GM23338 (cell line): ENCODE data around the gene GPR142. TPM values are rescaled to one million over a fixed set of nuclear protein-coding genes. Genes with fewer than 3 reads are reported as not detected.

Experiments
- ATAC-seq: fragments of 200-7000 bp; cut with Tn5 transposase; 3 replicates; pipeline ENCODE4 v1.9.1; 2020
- DNase-seq: peaks from one replicate; pipeline ENCODE4 v3.0.0-alpha.2; 2015; ENCODE audit warnings: low spot score
- H2AFZ ChIP-seq: fragments of 200-600 bp; sonication (generic); 2 replicates; pipeline ENCODE4 v1.8.0; 2016; ENCODE audit warnings: antibody characterized with exemption, mild to moderate bottlenecking, moderate library complexity
- H3F3A ChIP-seq: fragments of 200-600 bp; sonication (generic); replicated peaks from 2 replicates; pipeline ENCODE4 v1.8.0; 2017; ENCODE audit warnings: antibody characterized with exemption, mixed run types, low read depth
- H3K27ac ChIP-seq: fragments of 200-600 bp; sonication (generic); 2 replicates; pipeline ENCODE4 v1.6.1; 2016; ENCODE audit warnings: low read depth
- H3K27me3 ChIP-seq: fragments of 200-600 bp; sonication (generic); 2 replicates; pipeline ENCODE4 v1.8.0; 2016; ENCODE audit warnings: mild to moderate bottlenecking, mixed run types, moderate library complexity; ENCODE audit not compliant: insufficient read depth
- H3K36me3 ChIP-seq: fragments of 200-600 bp; sonication (generic); 2 replicates; pipeline ENCODE4 v1.8.0; 2016; ENCODE audit warnings: mild to moderate bottlenecking; ENCODE audit not compliant: insufficient read depth
- H3K4me1 ChIP-seq: fragments of 200-600 bp; sonication (generic); 2 replicates; pipeline ENCODE4 v1.8.0; 2016; ENCODE audit warnings: mild to moderate bottlenecking, moderate library complexity; ENCODE audit not compliant: insufficient read depth
- H3K4me2 ChIP-seq: fragments of 200-600 bp; sonication (generic); 2 replicates; pipeline ENCODE4 v1.7.1; 2017; ENCODE audit warnings: mixed run types
- H3K4me3 ChIP-seq: fragments of 200-600 bp; sonication (generic); 2 replicates; pipeline ENCODE4 v1.6.1; 2016; ENCODE audit warnings: mixed run types
- H3K79me2 ChIP-seq: fragments of 200-600 bp; sonication (generic); replicated peaks from 2 replicates; pipeline ENCODE4 v1.8.0; 2017; ENCODE audit warnings: mild to moderate bottlenecking; ENCODE audit not compliant: insufficient read depth
- H3K9me2 ChIP-seq: fragments of 200-600 bp; sonication (generic); 2 replicates; pipeline ENCODE4 v1.8.0; 2017; ENCODE audit not compliant: insufficient read depth
- H4K20me1 ChIP-seq: fragments of 200-600 bp; sonication (generic); replicated peaks from 2 replicates; pipeline ENCODE4 v1.8.0; 2017; ENCODE audit warnings: mild to moderate bottlenecking; ENCODE audit not compliant: insufficient read depth
- H3K27ac Mint-ChIP-seq: 2 replicates; pipeline ENCODE4 v1.8.0; 2020; ENCODE audit warnings: inconsistent platforms, mild to moderate bottlenecking, moderate library complexity, mixed read lengths
- H3K27me3 Mint-ChIP-seq: 3 replicates; pipeline ENCODE4 v1.8.0; 2022; ENCODE audit warnings: low read depth, mild to moderate bottlenecking, moderate library complexity, mixed read lengths, inconsistent platforms; ENCODE audit not compliant: insufficient read depth, poor library complexity
- H3K36me3 Mint-ChIP-seq: 3 replicates; pipeline ENCODE4 v1.8.0; 2021; ENCODE audit warnings: low read depth, mild to moderate bottlenecking, inconsistent platforms, moderate library complexity, mixed read lengths
- H3K4me1 Mint-ChIP-seq: 3 replicates; pipeline ENCODE4 v1.8.0; 2020; ENCODE audit warnings: mild to moderate bottlenecking, inconsistent platforms, mixed read lengths
- H3K4me3 Mint-ChIP-seq: 3 replicates; pipeline ENCODE4 v1.8.0; 2021; ENCODE audit warnings: moderate library complexity, mild to moderate bottlenecking, inconsistent platforms, mixed read lengths
- H3K9me3 Mint-ChIP-seq: 3 replicates; pipeline ENCODE4 v1.8.0; 2020; ENCODE audit warnings: moderate library complexity, mild to moderate bottlenecking, inconsistent platforms, mixed read lengths
- CREB1 ChIP-seq: fragments of 250-450 bp; sonication (Bioruptor Pico); IDR thresholded peaks from 2 replicates; pipeline ENCODE4 v1.5.0; 2020; ENCODE audit warnings: low read depth, mild to moderate bottlenecking, moderate library complexity
- CTCF ChIP-seq, 2 experiments: fragments of 200-600 bp in 1 of 2; sonication (generic) in 1 of 2; conservative IDR thresholded peaks; 2 replicates each; pipeline versions ENCODE4 v1.5.1 to v1.6.1; 2016 to 2017; ENCODE audit warnings: antibody characterized with exemption in 2 of 2, low read depth in 2 of 2, mild to moderate bottlenecking in 2 of 2, moderate library complexity in 1 of 2
- EZH2phosphoT487 ChIP-seq: fragments of 200-600 bp; sonication (generic); IDR thresholded peaks from one replicate; pipeline ENCODE4 v1.8.1; 2018; ENCODE audit warnings: antibody characterized with exemption; ENCODE audit not compliant: unreplicated experiment
- JUNB ChIP-seq: IDR thresholded peaks from one replicate; pipeline ENCODE4 v1.6.1; 2016; ENCODE audit warnings: antibody characterized with exemption; ENCODE audit not compliant: unreplicated experiment
- NANOG ChIP-seq: IDR thresholded peaks from 2 replicates; pipeline ENCODE4 v1.6.1; 2016; ENCODE audit warnings: antibody characterized with exemption, borderline replicate concordance
- POLR2AphosphoS5 ChIP-seq: IDR thresholded peaks from 2 replicates; pipeline ENCODE4 v1.6.1; 2016; ENCODE audit warnings: antibody characterized with exemption, low read depth
- REST ChIP-seq: IDR thresholded peaks from one replicate; pipeline ENCODE4 v1.6.1; 2018; ENCODE audit warnings: antibody characterized with exemption; ENCODE audit not compliant: unreplicated experiment
- STAT1 ChIP-seq: IDR thresholded peaks from one replicate; pipeline ENCODE4 v1.6.1; 2016; ENCODE audit warnings: antibody characterized with exemption; ENCODE audit not compliant: unreplicated experiment
- ZNF114 ChIP-seq: fragments of 250-450 bp; sonication (Bioruptor Pico); IDR thresholded peaks from 2 replicates; pipeline ENCODE4 v1.5.0; 2020; ENCODE audit warnings: mild to moderate bottlenecking, moderate library complexity
- ZNF331 ChIP-seq: fragments of 250-450 bp; sonication (Bioruptor Pico); IDR thresholded peaks from 2 replicates; pipeline ENCODE4 v1.5.0; 2020; ENCODE audit warnings: low read depth, mild to moderate bottlenecking, moderate library complexity
- polyA plus RNA-seq: library from polyadenylated mRNA; unstranded; fragments of >200 nt; fragmentation: Nextera tagmentation; extraction: Ambion mirVana; gene quantifications from 2 replicates; pipeline ENCODE4 v1.2.1, GENCODE V29; 2016
- total RNA-seq: library from RNA; depleted of rRNA; stranded (reverse); fragments of >200 nt; shearing (Covaris generic); gene quantifications from 2 replicates; pipeline ENCODE4 v1.2.3, GENCODE V29; 2014

GPR142 gene
- total and polyA plus RNA-seq, 2 experiments from 2014 or later = not detected

- TF ChIP-seq EZH2phosphoT487 = no peak
- no peak for TF ChIP-seq JUNB
- no peak for TF ChIP-seq CTCF (conservative IDR thresholded peaks at IDR 0.05; ENCODE audit: low read depth in 2 of 2)
- TF ChIP-seq ZNF114 (CRISPR knock-in tag) = no peak
- TF ChIP-seq REST = no peak
- no peak for TF ChIP-seq NANOG
- TF ChIP-seq CREB1 (CRISPR knock-in tag) = no peak
- no peak for TF ChIP-seq STAT1
Measured at GRCh38 chr17:74389084-74389753, 21.9 kb downstream of the GPR142 start (continued).

GRCh38 chr17:74389937-74390679 is 22.8 kb downstream of the GPR142 start:
- peaks cover 12% of the 10 kb centered on the region for H3K27me3 Mint-ChIP-seq
- Histone ChIP-seq H3K27ac (no peak overlapping the region), H3K27me3 (no peaks in the 10 kb centered on the region), H3K36me3 (no peaks in the 10 kb centered on the region), H3K4me3 (no peak overlapping the region), H3K4me1 (peaks cover 17% of the 10 kb centered on the region), H4K20me1 (no peaks in the 10 kb centered on the region), H3K9me2 (no peaks in the 10 kb centered on the region), H3K4me2 (no peak overlapping the region), H3K79me2 (no peaks in the 10 kb centered on the region), H3F3A (0 out of 2 replicates have a peak, but pooled peaks cover 3% of the 10 kb centered on the region), H2AFZ (no peak overlapping the region)
- H3K27ac Mint-ChIP-seq = no peak overlapping the region
- H3K9me3 Mint-ChIP-seq = peaks cover 4% of the 10 kb centered on the region; the same call in 2 of the 3 replicates
- ATAC-seq (no peak), DNase-seq (no peak)
- H3K36me3 Mint-ChIP-seq = no peaks in the 10 kb centered on the region
- peak overlapping the region; percentile 36; the same call in 1 of the 3 replicates for H3K4me3 Mint-ChIP-seq
- H3K4me1 Mint-ChIP-seq = peaks cover 39% of the 10 kb centered on the region
- TF ChIP-seq ZNF331 (CRISPR knock-in tag) = no peak
- TF ChIP-seq POLR2AphosphoS5 = no peak
- TF ChIP-seq CTCF (conservative IDR thresholded peaks at IDR 0.05; ENCODE audit: low read depth in 2 of 2) = no peak
